GM19238 (cell line): Measurements from ENCODE around the gene DNAI2.

Experiments used
- DNase-seq: peaks from one replicate; pipeline ENCODE4 v3.0.0; 2011; ENCODE audit warnings: low spot score; ENCODE audit not compliant: insufficient read length

The DNAI2 gene

GRCh38 chr17:74337834-74338500, 63.9 kb downstream of the DNAI2 start:
- DNase-seq = no peak

GRCh38 chr17:74339537-74340195, 65.6 kb downstream of the DNAI2 start:
- DNase-seq = no peak

GRCh38 chr17:74340470-74341023, 66.5 kb downstream of the DNAI2 start:
- DNase-seq = no peak

GRCh38 chr17:74342224-74342623, 68.2 kb downstream of the DNAI2 start:
- DNase-seq = no peak

- DNase-seq = no peak
Observed at GRCh38 chr17:74343121-74343520, 69.1 kb downstream of the DNAI2 start.

GRCh38 chr17:74343526-74344284, 69.7 kb downstream of the DNAI2 start:
- DNase-seq = no peak

- DNase-seq = no peak
Observed at GRCh38 chr17:74344658-74345057, 70.6 kb downstream of the DNAI2 start.

GRCh38 chr17:74345433-74346241, 71.6 kb downstream of the DNAI2 start:
- DNase-seq = no peak

GRCh38 chr17:74347646-74348045, 73.6 kb downstream of the DNAI2 start:
- DNase-seq = no peak

GRCh38 chr17:74349120-74349519, 75.1 kb downstream of the DNAI2 start:
- DNase-seq = no peak

GRCh38 chr17:74350486-74350885, 76.5 kb downstream of the DNAI2 start:
- no peak for DNase-seq

GRCh38 chr17:74351552-74352210, 77.6 kb downstream of the DNAI2 start:
- no peak for DNase-seq

- no peak for DNase-seq
Observed at GRCh38 chr17:74353446-74354060, 79.5 kb downstream of the DNAI2 start.

- peak; percentile 67 for DNase-seq
Observed at GRCh38 chr17:74354123-74354522, 80.1 kb downstream of the DNAI2 start.

- DNase-seq = no peak
Observed at GRCh38 chr17:74354561-74354960, 80.5 kb downstream of the DNAI2 start.

GRCh38 chr17:74355065-74355464, 81.0 kb downstream of the DNAI2 start:
- DNase-seq = no peak

GRCh38 chr17:74356646-74357465, 82.8 kb downstream of the DNAI2 start:
- no peak for DNase-seq

GRCh38 chr17:74357466-74357809, 83.4 kb downstream of the DNAI2 start:
- no peak for DNase-seq

- no peak for DNase-seq
Observed at GRCh38 chr17:74358697-74359096, 84.7 kb downstream of the DNAI2 start.

GRCh38 chr17:74359916-74360315, 85.9 kb downstream of the DNAI2 start:
- DNase-seq = no peak
